GM18520 (cell line): ENCODE data around the gene DACH1.

ENCODE experiments used
- ATAC-seq: cut with Tn5 transposase; IDR thresholded peaks from one replicate; pipeline ENCODE4 v1.9.1; 2021; ENCODE audit not compliant: unreplicated experiment

DACH1 gene

GRCh38 chr13:71632206-71632605 lies 234.8 kb downstream of the DACH1 start:
- ATAC-seq, result no peak

DNA sequence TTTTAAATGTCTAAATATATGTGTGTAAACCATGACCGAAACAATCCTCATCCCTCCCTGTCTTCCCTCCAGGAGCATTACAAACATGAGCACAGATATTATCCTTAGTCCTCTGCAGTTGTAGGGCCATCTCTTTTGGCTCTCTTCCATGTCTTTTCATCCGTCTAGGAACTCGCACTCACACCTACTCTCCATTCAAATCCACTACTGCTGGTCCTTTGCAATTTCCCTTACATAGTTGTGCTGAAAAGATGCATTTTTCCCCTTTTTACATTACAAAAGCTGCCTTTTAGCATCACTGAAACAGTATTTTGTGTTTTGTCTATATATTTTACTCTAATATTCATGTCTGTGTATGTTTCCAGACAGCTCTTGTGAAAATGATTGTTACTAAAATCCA lies 237.8 kb downstream of the DACH1 start:
- no peak for ATAC-seq

DNA sequence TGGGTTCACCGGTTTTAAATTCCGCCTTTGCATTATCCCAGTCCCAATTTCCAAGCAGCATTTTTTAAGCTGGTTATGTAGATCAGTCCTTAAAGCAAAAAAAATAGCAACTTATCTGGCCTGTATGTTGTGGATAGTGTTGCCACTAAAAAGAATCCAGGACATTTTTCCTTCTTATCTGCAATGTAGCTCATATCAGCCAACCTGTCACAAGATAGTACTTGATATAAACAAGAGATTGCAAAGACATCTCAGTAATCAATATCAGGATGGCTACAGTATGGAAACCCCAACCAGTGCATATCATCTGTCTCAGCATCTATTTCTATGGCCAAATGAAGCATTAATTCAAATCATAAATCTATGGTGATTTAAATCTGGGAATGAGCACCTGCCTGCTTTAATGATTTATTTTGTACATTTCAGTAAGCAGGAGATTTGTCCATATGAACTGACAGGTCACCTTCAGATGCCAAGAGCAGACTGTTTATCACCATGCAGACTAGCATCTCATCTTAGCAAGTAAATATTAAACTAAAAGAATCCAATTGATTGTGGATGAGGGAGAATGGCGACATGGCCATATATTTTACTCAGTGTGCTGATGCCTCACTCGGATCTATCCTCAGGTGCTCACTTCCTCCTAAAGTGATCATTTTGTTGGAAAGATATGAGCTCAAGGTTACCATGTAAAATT lies 240.4 kb downstream of the DACH1 start:
- no peak for ATAC-seq

- no peak for ATAC-seq
These were observed 241.3 kb downstream of the DACH1 start for GRCh38 chr13:71625694-71626093.

- ATAC-seq, result no peak
These were observed 242.1 kb downstream of the DACH1 start for GRCh38 chr13:71624653-71625600.

DNA sequence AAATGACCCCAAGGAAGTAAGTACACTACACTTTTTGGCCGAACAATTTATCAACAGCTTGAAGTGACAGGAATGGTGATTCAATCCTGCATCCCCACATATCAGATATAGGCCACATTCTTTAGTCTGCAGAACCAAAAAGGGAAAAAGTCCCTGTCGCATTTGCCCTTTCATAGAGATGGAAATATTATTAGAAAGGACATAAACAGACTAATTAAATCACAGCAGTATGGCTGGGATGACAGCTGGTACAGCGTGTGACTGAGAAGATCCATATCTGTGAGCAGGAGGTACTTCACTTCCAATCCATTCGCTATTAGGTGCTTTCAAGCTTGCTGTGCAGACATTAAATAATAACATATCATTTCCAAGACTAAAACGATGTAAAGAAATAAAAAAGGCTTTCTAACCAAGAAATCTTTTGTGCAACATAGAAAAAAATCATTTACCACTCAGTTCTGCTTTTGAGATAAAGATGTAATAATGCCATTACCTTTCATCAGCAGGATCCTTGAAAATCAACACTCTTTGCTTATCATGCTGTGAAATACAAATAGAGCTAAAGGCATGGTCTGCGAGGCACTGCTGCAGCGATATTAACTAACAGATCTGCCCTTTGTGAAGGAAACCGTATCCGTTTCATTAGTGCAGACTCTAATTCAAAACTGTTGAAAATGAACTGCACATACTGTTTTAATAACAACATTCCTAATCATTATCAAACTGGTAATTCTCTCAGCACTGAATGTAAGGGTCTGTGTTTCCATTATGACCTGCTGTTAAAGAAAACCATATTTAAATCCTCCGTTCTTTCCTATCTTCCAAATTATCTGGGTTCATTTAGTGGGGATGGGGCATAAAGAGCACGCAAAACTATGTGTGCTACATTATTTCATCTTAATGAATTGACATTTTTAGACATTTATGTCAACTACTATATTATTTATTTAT lies 245.6 kb downstream of the DACH1 start:
- ATAC-seq, result no peak

GRCh38 chr13:71619096-71619495 lies 247.9 kb downstream of the DACH1 start:
- no peak for ATAC-seq

DNA sequence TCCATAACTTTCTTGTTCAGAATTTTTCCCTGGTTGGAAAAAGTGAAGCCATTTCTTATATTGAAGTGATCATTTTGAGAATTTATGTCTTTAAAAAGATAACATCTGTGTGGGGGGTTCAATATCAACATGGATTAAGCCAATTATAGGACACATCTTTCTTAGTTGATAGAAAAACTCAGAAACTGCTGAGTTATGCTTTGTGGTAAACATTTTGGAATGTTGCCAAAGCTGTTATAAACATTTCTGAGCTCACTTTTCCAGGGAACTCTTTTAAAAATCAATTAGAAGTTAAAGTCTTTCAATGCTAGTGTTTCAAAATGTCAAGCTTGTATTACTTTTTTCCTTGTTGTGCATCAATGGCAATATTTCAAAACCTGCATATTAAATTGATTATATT lies 248.8 kb downstream of the DACH1 start:
- no peak for ATAC-seq

- no peak for ATAC-seq
These were observed 249.7 kb downstream of the DACH1 start for GRCh38 chr13:71617265-71617664.

- no peak for ATAC-seq
These were observed 253.8 kb downstream of the DACH1 start for GRCh38 chr13:71613066-71613745.

DNA sequence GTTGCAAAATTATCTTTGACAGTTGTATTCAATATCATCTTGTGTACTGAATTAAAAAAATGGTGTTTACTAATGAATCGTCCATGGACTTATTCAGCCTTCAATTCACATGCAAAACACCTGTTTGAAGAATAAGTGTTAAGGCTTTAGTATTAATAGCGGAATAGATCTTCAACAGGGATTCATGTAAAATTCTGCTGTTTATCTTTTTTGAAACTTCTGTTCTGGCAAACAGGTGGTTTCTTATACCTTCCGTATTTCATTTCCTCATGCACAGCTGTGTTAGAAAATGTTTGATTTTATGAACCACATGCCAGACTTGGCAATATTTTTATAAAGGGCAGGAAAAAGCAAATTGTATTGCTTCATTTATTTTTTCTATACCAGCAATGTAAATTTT lies 255.7 kb downstream of the DACH1 start:
- no peak for ATAC-seq

DNA sequence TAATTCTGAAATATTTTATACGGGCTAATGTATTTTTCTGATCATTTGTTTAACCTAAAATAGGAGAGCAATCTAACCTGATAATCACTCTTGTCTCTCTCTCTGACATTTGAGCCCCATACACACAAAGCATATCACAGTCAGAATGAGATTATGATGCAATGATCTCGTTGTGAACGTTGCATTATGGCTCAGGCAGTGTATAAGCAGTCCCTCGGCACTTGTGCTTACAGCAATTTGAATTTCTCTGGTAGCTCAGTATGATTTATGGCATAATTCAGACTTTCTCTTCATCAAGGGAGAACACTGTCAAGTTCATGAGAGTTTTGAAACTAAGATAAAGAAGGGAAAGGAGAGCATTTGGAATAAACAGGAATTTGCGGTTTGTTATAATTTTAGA lies 256.1 kb downstream of the DACH1 start:
- ATAC-seq, result no peak

- ATAC-seq, result no peak
These were observed 257.7 kb downstream of the DACH1 start for GRCh38 chr13:71609271-71609670.

GRCh38 chr13:71607575-71607974 lies 259.4 kb downstream of the DACH1 start:
- ATAC-seq, result no peak

GRCh38 chr13:71606818-71607217 lies 260.2 kb downstream of the DACH1 start:
- ATAC-seq, result no peak

DNA sequence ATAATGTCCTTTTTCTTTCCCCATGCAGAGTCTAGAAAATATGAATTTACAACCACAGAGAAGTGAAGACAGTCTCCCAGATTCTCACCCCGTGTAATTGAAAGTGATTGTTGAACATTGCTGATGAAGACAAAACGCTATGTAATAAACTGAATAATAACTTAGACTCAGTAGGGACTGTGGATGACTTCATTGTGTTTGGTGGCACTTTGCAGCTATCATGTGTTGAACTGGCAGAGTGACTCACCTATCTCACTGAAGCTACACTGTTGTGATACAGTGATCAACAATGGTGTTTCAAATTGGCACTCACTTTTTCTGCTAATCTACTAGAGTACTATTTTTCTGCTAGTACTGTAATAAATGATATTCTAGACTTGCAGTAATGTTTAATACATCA lies 261.3 kb downstream of the DACH1 start:
- no peak for ATAC-seq

DNA sequence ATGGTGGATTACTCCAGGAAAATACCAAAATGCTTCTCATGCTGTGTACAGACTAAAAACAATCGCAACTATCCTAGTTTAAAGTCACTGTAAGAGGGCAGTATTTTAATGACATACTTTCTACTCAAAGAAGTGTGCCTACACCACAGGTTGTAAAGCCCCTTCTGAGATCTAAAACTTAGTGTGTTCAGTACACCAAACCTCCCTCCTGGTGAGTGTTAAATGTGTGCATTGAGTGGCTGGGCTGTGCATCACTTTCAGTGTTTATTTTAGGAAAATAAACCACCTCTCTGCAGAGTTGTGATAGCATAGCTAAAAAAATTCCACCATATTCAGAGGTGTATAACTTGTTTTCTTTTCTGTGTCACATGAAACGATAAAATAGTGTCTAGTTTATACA lies 263.7 kb downstream of the DACH1 start:
- ATAC-seq, result no peak

- no peak for ATAC-seq
These were observed 264.7 kb downstream of the DACH1 start for GRCh38 chr13:71602344-71602743.

DNA sequence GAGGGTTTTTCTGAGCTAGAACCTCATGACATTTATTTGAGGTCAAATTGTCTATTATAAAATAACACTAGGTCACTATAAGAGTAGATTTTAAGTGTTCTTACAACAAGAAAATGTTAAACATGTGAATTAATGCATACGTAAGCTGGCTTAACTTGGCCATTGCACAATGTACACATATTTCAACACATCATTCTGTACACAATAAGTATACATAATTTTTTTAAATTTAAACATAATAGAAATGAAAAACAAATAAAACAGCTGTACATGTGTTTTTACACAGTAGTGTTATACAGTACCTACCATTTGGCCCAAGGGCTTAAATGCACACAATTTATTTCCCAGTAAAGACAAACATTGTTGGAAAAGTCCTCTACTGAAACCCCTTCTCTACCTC lies 269.9 kb downstream of the DACH1 start:
- ATAC-seq, result no peak

DNA sequence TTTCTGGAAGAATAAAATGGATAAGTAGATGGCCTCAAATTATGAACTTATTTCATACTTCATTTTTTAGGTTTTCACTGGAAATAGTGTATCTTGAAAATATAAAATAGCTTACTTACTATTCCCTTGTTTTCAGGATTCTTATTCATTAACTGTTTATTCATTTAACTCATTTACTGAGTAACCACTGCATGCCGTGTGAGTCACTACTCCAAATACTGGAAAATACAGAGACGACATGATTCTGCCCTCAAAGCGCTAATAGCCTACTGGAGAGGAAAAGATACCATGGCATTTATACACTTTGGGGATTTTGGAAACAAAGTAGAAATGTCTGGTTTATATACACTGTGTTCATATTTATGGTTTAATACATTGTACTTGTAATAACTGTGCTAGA lies 270.9 kb downstream of the DACH1 start:
- no peak for ATAC-seq

GRCh38 chr13:71593566-71593965 lies 273.4 kb downstream of the DACH1 start:
- ATAC-seq, result no peak
